GM23338 (cell line): ENCODE results near the gene FAM98A.

ENCODE experiments used
- POLR2AphosphoS5 ChIP-seq: IDR thresholded peaks from 2 replicates; pipeline ENCODE4 v1.6.1; 2016; ENCODE audit warnings: antibody characterized with exemption, low read depth
- TF ChIP-seq, protein P1 (sequence below), 2 experiments: fragments of 200-600 bp in 1 of 2; sonication (generic) in 1 of 2; conservative IDR thresholded peaks; 2 replicates each; pipeline versions ENCODE4 v1.5.1 to v1.6.1; 2016 to 2017; ENCODE audit warnings: antibody characterized with exemption in 2 of 2, low read depth in 2 of 2, mild to moderate bottlenecking in 2 of 2, moderate library complexity in 1 of 2

DNA sequence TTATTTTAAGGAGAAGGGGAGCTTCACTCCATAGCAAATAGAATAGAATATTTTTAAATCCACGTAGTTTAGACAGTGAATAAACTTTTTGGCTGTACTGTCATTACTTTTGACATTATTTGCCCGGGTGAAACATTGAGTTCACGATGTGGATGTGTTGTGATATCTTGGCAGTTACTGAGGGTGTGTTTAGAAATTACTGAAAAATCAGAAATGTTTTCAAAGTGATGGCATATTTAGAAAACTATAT is 769 bp upstream of the FAM98A start:
- TF ChIP-seq, protein P1, sequence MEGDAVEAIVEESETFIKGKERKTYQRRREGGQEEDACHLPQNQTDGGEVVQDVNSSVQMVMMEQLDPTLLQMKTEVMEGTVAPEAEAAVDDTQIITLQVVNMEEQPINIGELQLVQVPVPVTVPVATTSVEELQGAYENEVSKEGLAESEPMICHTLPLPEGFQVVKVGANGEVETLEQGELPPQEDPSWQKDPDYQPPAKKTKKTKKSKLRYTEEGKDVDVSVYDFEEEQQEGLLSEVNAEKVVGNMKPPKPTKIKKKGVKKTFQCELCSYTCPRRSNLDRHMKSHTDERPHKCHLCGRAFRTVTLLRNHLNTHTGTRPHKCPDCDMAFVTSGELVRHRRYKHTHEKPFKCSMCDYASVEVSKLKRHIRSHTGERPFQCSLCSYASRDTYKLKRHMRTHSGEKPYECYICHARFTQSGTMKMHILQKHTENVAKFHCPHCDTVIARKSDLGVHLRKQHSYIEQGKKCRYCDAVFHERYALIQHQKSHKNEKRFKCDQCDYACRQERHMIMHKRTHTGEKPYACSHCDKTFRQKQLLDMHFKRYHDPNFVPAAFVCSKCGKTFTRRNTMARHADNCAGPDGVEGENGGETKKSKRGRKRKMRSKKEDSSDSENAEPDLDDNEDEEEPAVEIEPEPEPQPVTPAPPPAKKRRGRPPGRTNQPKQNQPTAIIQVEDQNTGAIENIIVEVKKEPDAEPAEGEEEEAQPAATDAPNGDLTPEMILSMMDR (conservative IDR thresholded peaks at IDR 0.05; ENCODE audit: low read depth in 2 of 2): no peak
- TF ChIP-seq POLR2AphosphoS5: no peak
